HFFc6 (cell line): ENCODE measurements around the gene HDGFL2. TPM values are rescaled to one million over a fixed set of nuclear protein-coding genes. Genes with fewer than 3 reads are reported as not detected.
"Not testable (repeated sequence)": the region's sequence is repeated elsewhere in the genome, so short reads cannot be mapped to it uniquely, and the experiment has no call there.

Experiments
- DNase-seq: peaks from one replicate; pipeline ENCODE4 v3.0.0-alpha.2; 2018
- H3K27ac Mint-ChIP-seq: 2 replicates; pipeline ENCODE4 v1.8.0; 2020; ENCODE audit warnings: mild to moderate bottlenecking, mixed read lengths
- H3K27me3 Mint-ChIP-seq: 2 replicates; pipeline ENCODE4 v1.8.0; 2021; ENCODE audit warnings: mild to moderate bottlenecking, moderate library complexity, mixed read lengths; ENCODE audit not compliant: insufficient read depth
- H3K36me3 Mint-ChIP-seq: 2 replicates; pipeline ENCODE4 v1.8.0; 2021; ENCODE audit warnings: low read depth, mixed read lengths
- H3K4me1 Mint-ChIP-seq: 2 replicates; pipeline ENCODE4 v1.8.0; 2020; ENCODE audit warnings: low read depth, mixed read lengths
- H3K4me3 Mint-ChIP-seq: 2 replicates; pipeline ENCODE4 v1.8.0; 2020; ENCODE audit warnings: mild to moderate bottlenecking, moderate library complexity, mixed read lengths
- H3K9me3 Mint-ChIP-seq: 2 replicates; pipeline ENCODE4 v1.8.0; 2020; ENCODE audit warnings: mild to moderate bottlenecking, mixed read lengths
- CTCF ChIP-seq: fragments of 200-600 bp; sonication (generic); IDR thresholded peaks from 2 replicates; pipeline ENCODE4 v1.5.0; 2021; ENCODE audit warnings: antibody characterized with exemption, mild to moderate bottlenecking
- total RNA-seq, 6 experiments: library from RNA; stranded (reverse); fragmentation: NEBNext Ultra II Directional; extraction: Animal tissue kit (Norgen Biotek cat#: 25700); gene quantifications; 2 replicates in 1 of 6; 3 replicates in 5 of 6; pipeline ENCODE4 v1.2.3, GENCODE V29; 2021

The HDGFL2 gene
- total RNA-seq, 6 experiments from 2014 or later: 68.0 to 79.6 (median 74.2) TPM

GRCh38 chr19:4539693-4540581, 67.8 kb downstream of the HDGFL2 start, which contains the start of gene LRG1:
TSS of gene LRG1 (minus strand) at chr19:4540036. CDS start at chr19:4540013, 23 bp downstream.
- no peak within 1 kb of the TSS for H3K4me3 Mint-ChIP-seq
- TF ChIP-seq CTCF: no peak
- H3K9me3 Mint-ChIP-seq: no peaks in the 10 kb centered on the region
- H3K27ac Mint-ChIP-seq: no peak within 1 kb of the TSS
- no peaks in the 10 kb centered on the region; the same call in 1 of the 2 replicates for H3K36me3 Mint-ChIP-seq
- no peaks in the 10 kb centered on the region for H3K4me1 Mint-ChIP-seq
- DNase-seq: no peak
- peaks cover 25% of the 10 kb centered on the region for H3K27me3 Mint-ChIP-seq

GRCh38 chr19:4541114-4541805, 69.2 kb downstream of the HDGFL2 start:
- Mint-ChIP-seq H3K4me3 (no peak overlapping the region), H3K4me1 (no peaks in the 10 kb centered on the region), H3K27ac (no peak overlapping the region), H3K27me3 (peaks cover 17% of the 10 kb centered on the region), H3K9me3 (no peaks in the 10 kb centered on the region), H3K36me3 (no peaks in the 10 kb centered on the region; the same call in 1 of the 2 replicates)
- TF ChIP-seq CTCF: no peak
- DNase-seq: no peak

- not testable (repeated sequence) for H3K9me3 Mint-ChIP-seq, H3K4me1 Mint-ChIP-seq, DNase-seq, H3K4me3 Mint-ChIP-seq, H3K27ac Mint-ChIP-seq, H3K36me3 Mint-ChIP-seq
- H3K27me3 Mint-ChIP-seq: peaks cover 17% of the 10 kb centered on the region
These were observed 69.7 kb downstream of the HDGFL2 start for GRCh38 chr19:4541806-4542145.

GRCh38 chr19:4542896-4543841, 71.1 kb downstream of the HDGFL2 start:
- no peaks in the 10 kb centered on the region for H3K4me1 Mint-ChIP-seq
- H3K9me3 Mint-ChIP-seq: no peaks in the 10 kb centered on the region
- no peak for TF ChIP-seq CTCF
- peaks cover 11% of the 10 kb centered on the region for H3K27me3 Mint-ChIP-seq
- no peak overlapping the region for H3K27ac Mint-ChIP-seq
- no peak for DNase-seq
- no peak overlapping the region for H3K4me3 Mint-ChIP-seq
- no peaks in the 10 kb centered on the region; the same call in 1 of the 2 replicates for H3K36me3 Mint-ChIP-seq

GRCh38 chr19:4543842-4544647, 71.9 kb downstream of the HDGFL2 start:
- peaks cover 9% of the 10 kb centered on the region for H3K27me3 Mint-ChIP-seq
- no peak for TF ChIP-seq CTCF
- no peaks in the 10 kb centered on the region for H3K9me3 Mint-ChIP-seq
- no peaks in the 10 kb centered on the region for H3K4me1 Mint-ChIP-seq
- no peak for DNase-seq
- H3K27ac Mint-ChIP-seq: no peak overlapping the region
- no peak overlapping the region for H3K4me3 Mint-ChIP-seq
- no peaks in the 10 kb centered on the region; the same call in 1 of the 2 replicates for H3K36me3 Mint-ChIP-seq
